HEK293T (cell line): ENCODE data around the gene MAP2K5.

Experiments
- ELF4 ChIP-seq: fragments of 450-650 bp; IDR thresholded peaks from 2 replicates; pipeline ENCODE4 v1.6.1; 2017; ENCODE audit warnings: antibody characterized with exemption
- FOXK2 ChIP-seq: fragments of 450-650 bp; IDR thresholded peaks from 2 replicates; pipeline ENCODE4 v1.6.1; 2016; ENCODE audit warnings: mild to moderate bottlenecking

- no peak for TF ChIP-seq FOXK2
- no peak for TF ChIP-seq ELF4
Observed at GRCh38 chr15:67755264-67755663, 212.8 kb downstream of the MAP2K5 start.
